GM18526 (cell line): Measurements from ENCODE around the gene IFNG.

Source experiments
- POLR2A ChIP-seq: IDR thresholded peaks from 3 replicates; pipeline ENCODE4 v1.6.1; 2011; ENCODE audit not compliant: insufficient read length; ENCODE audit errors: extremely low read depth

Gene IFNG

DNA sequence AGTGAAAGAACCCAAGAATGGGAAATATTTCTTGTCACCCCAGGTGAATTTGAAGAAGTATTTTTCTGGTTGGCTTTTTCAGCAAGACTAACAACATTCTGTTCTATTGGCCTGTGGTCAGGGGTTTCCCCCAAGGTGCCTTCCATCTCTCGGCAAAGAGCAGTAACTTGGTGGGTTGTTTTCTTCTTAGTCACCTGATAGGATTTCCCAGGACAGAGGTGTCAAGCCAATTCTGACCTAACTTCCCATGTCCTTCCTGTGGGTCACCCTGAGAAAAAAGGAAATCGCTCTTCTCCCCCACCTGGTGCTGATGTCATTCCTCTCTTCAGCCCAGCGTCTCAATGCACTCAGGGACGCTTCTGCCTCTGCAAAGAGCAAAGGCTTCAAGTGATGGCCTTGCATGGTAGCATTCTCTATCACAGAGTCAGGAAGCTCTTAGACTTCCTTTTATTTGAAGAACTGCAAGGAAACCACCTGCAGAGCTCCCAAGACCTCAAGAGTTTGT, 16.1 kb upstream of the IFNG start:
- no peak for TF ChIP-seq POLR2A

DNA sequence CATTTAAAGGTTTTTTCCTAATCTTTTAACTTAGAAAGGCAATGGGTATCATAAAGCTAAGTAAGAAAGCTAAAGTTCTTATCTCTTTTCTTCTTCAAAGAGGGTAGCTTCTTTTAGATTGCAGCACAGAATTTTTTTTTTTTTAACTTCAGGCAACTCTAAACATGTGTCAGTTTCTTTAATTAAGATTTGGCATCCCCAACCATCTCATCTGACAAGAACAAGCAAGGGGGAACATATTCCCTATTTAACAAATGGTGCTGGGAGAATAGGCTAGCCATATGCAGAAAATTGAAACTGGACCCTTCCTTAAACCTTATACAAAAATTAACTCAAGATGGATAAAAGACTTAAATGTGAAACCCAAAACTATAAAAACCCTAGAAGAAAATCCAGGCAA, 14.3 kb upstream of the IFNG start:
- no peak for TF ChIP-seq POLR2A

DNA sequence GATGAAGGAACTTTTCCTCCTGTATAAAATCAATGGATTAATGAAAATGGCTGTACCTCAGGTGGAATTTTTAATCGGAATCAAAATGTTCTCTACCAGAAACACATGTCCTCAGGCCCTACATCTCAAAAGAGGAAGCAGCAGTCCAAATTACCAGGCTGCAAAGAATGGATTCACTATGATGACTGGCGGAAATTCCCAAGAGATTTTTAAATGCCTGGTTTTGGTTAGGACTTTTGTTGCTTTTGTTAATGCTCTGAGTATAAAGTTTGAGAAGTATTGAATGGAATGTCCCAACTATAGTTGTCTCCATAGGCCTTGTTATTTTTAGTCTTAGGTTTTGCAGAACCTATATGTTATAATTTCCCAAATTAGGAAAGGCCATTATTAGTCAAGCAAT, 11.2 kb upstream of the IFNG start:
- TF ChIP-seq POLR2A: no peak

GRCh38 chr12:68169213-68169889, 9.8 kb upstream of the IFNG start:
- TF ChIP-seq POLR2A: no peak

GRCh38 chr12:68166317-68166831, 6.8 kb upstream of the IFNG start:
- TF ChIP-seq POLR2A: no peak

DNA sequence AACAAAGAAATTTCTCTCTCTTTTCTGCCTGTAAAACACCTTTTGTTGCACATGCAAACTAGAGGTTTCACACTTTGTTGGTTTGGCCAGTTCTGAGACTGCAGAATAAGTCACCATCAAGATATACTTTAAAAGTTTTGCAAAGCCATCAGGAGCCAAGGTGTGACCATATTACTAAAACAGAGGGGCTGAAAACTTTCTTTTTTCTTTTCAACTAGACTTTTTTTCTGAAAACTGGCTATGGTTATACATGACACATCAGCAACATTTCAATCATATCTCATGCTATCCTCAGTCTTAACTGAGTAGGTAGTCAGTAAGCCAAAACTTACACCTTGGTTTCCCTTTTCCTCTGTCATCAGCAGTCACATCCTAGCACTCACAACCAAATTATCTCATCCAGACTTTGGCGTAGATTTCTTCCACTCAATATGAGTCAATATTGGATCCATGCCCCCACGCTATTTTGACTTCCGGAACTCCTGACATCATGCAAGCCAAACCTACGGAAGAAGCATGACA, 4.1 kb upstream of the IFNG start:
- TF ChIP-seq POLR2A: no peak

DNA sequence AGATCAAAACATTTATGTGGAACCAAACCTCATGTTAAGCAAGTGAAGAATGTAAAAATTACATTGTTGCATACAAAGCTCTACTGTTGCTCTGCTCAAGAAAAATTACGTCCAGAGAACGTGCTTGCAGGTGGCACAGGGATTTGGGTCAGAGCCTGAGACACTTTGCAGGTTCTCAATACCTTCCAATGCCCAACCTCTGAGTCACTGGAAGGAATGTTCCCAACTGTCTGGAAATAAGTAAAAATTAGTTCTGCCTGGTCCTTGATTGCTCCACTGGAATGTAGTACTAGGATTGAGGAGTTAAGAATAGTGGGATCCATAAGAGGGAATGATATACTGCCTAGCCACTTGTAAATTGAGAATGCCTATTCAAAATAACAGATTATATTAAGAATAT, 2.8 kb upstream of the IFNG start:
- no peak for TF ChIP-seq POLR2A

DNA sequence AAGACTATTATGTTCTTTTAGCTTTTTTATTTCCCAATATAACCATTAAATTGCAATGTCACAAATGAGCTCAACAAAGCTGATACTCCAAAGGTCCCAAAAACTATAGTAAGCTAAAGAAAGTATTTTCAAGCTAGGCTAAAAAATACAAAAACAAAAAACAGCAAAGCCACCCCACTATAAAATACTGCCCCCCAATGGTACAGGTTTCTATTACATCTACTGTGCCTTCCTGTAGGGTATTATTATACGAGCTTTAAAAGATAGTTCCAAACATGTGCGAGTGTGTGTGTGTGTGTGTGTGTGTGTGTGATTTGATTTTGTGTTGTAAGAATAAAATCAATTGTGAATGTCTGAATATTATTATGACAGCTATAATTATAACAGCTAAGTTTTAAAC, 1.1 kb downstream of the IFNG start:
- no peak for TF ChIP-seq POLR2A

DNA sequence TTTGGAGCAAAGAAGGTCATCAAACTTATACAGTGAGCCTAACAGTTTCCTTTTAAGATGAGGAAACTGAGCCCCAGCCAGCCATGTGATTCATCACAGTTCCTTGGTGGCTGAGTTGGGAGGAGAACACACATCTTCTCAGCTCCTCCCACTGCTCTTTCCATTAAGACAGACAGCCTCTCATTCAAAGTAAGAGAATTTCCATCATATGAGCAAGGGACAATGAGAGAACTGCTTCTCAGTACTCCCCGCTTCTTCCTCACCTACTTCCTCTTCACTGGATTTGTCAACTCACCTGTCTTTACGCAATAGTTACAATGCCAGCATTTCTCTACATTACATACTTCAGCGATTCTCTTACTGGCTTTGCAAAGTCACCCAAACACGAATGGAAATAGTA, 2.2 kb downstream of the IFNG start:
- TF ChIP-seq POLR2A: no peak

DNA sequence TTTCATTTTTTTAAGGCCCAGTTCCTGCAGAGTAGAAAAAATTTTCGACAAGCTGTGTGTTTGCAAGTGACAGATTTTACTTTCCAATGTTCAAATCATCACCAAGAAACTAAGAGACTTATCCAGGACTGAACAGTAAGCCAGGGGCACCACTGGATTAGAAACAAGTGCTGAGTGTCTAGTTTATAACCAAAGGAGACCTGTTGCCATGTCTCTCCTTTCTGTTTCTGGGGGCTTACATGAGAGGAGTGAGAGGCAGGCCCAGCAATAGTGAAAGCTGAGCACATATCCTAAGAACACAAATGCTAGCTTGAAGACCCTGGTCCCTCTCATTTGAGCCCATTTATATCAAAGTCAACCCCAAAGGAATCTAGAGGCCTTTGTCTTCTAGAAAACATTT, 2.9 kb downstream of the IFNG start:
- no peak for TF ChIP-seq POLR2A

DNA sequence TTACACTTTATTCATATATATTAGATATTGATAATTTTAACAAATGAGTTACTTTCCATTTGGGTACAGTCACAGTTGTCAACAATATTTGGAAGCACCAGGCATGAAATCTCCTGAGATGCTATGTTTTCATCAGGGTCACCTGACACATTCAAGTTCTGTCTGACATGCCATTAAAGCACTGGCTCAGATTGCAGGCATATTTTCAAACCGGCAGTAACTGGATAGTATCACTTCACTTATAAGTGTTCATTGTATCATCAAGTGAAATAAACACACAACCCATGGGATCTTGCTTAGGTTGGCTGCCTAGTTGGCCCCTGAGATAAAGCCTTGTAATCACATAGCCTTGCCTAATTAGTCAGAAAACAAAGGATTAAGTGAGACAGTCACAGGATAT, 4.8 kb downstream of the IFNG start:
- TF ChIP-seq POLR2A: no peak

- no peak for TF ChIP-seq POLR2A
Measured at GRCh38 chr12:68148261-68148951, 11.1 kb downstream of the IFNG start.

DNA sequence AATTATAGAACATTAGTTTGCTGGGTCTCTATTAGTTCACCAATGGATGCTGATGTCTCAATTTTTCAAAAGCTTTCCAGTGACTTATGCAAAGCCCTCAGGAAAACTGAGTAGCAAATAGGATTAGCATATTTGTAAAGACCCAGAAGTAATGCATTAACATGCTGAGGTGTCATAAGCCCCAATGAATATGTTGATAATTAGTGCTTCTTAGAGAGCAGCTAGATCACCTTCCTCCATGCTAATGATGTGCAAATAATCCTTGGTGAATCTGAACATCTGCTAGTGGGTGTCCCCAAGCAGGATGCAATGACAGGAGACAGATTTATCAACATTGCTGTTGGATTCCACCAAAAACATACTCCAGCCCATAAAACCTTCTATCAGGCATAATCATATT, 19.0 kb downstream of the IFNG start:
- no peak for TF ChIP-seq POLR2A

DNA sequence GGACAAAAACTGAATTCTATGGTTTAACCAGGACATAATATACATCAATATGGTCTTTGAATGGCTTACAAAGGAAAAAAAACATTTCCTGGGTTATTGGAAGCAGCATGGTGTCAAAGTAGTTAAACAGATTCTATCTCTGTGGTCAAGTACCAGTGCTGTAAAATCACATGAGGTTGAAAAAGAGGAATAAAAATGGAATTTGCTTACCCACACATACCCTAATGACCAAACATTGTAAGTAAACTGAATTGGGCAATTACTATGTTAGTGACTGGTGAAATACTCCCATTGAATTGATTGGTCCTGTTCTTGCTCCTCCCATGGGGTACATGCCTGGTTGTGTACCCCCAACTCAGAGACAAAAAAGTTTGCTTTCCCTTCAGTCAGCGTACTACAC, 19.6 kb downstream of the IFNG start:
- no peak for TF ChIP-seq POLR2A

- TF ChIP-seq POLR2A: no peak
Measured at GRCh38 chr12:68139001-68139400, 20.5 kb downstream of the IFNG start.

GRCh38 chr12:68138480-68138879, 21.1 kb downstream of the IFNG start:
- no peak for TF ChIP-seq POLR2A

DNA sequence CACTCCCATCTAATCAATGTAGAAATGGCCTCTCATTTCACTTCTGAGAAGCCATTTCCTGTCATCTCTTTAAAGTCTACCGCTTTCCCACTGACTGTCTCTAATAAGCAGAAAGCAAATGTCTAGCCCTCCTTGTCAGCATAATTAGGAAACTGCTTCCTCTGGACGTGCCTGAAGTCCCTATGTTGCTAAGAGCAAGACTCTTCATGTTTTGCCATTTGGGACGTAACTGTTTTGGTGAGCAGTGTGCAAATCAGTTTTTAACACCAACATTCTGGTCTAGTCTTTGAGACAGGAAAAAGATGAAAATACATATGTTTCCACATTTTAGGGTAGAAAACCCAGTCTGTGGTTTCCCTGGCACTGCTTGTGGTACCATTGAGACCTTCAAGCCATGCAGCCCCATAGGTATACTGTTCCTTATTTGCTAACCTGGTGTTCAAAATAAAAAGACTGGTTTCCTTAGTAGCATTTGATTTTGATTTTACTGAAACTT, 22.2 kb downstream of the IFNG start:
- no peak for TF ChIP-seq POLR2A

GRCh38 chr12:68135520-68135919, 24.0 kb downstream of the IFNG start:
- no peak for TF ChIP-seq POLR2A
